ENCODE measurements around the gene DDX51. TPM values are rescaled to one million over a fixed set of nuclear protein-coding genes. Genes with fewer than 3 reads are reported as not detected.
"Not testable (repeated sequence)": the region's sequence is repeated elsewhere in the genome, so short reads cannot be mapped to it uniquely, and the experiment has no call there.

The DDX51 gene
- total RNA-seq, 1 donor from 2014 or later = 10.2 TPM

- Mint-ChIP-seq H3K27ac (ENCODE audit: unreplicated experiment) (peak overlapping the region; percentile 66), H3K36me3 (ENCODE audit: low read depth, unreplicated experiment) (peaks cover 4% of the 10 kb centered on the region), H3K9me3 (ENCODE audit: unreplicated experiment) (no peaks in the 10 kb centered on the region), H3K4me3 (ENCODE audit: unreplicated experiment) (no peak overlapping the region), H3K4me1 (ENCODE audit: low read depth, unreplicated experiment) (peaks cover 9% of the 10 kb centered on the region), H3K27me3 (ENCODE audit: low read depth, unreplicated experiment) (no peaks in the 10 kb centered on the region)
- peaks cover 10% of the 10 kb centered on the region for H3K79me2 ChIP-seq (ENCODE audit: insufficient read depth, low read length)
- H3K4me2 ChIP-seq (ENCODE audit: low read length) = no peak overlapping the region
- FAIRE-seq (no peak), DNase-seq (ENCODE audit: low read depth) (no peak)
- H3K4me1 ChIP-seq (ENCODE audit: insufficient read depth, low read length) = peaks cover 5% of the 10 kb centered on the region
- no peak overlapping the region for H3K27ac ChIP-seq (ENCODE audit: low read depth, low read length)
- peaks cover 9% of the 10 kb centered on the region for H4K20me1 ChIP-seq (ENCODE audit: insufficient read depth, low read length)
- peaks cover 5% of the 10 kb centered on the region for H3K36me3 ChIP-seq (ENCODE audit: insufficient read depth, low read length)
- no peak for TF ChIP-seq CTCF (IDR thresholded peaks at IDR 0.05; ENCODE audit: insufficient read depth, low read depth, low read length)
- TF ChIP-seq EZH2 (IDR thresholded peaks at IDR 0.05; ENCODE audit: insufficient read depth, low read length) = no peak
- no peak overlapping the region for H3K4me3 ChIP-seq (ENCODE audit: insufficient read depth, low read depth, low read length)
- peak overlapping the region; percentile 11 for H3K9ac ChIP-seq (ENCODE audit: low read length)
- no peaks in the 10 kb centered on the region for H3K9me3 ChIP-seq (ENCODE audit: insufficient read depth, low read depth, low read length)
- no peak overlapping the region for H2AFZ ChIP-seq (ENCODE audit: low read depth, low read length)
- H3K27me3 ChIP-seq (ENCODE audit: insufficient read depth, low read length) = no peaks in the 10 kb centered on the region
Measured at GRCh38 chr12:132137483-132138125, 6.5 kb downstream of the DDX51 start.

DNA sequence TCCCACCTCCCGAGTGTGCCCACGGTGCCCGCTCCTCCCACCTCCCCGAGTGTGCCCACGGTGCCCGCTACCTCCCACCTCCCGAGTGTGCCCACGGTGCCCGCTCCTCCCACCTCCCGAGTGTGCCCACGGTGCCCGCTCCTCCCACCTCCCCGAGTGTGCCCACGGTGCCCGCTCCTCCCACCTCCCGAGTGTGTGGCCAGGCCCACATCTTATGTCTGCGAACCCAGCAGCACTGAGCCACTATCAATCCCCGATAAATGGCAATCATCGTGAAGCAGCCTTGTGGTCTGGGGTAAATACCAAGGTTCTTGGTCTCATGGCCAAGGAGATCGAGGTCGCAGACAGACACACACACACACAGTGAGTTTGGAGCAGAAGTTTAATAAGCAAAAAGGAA is 7.9 kb downstream of the DDX51 start:
- H3K4me3 Mint-ChIP-seq (ENCODE audit: unreplicated experiment); H3K36me3 ChIP-seq (ENCODE audit: insufficient read depth, low read length); H4K20me1 ChIP-seq (ENCODE audit: insufficient read depth, low read length); H3K4me1 Mint-ChIP-seq (ENCODE audit: low read depth, unreplicated experiment); H3K4me3 ChIP-seq (ENCODE audit: insufficient read depth, low read depth, low read length); H3K4me2 ChIP-seq (ENCODE audit: low read length); H3K4me1 ChIP-seq (ENCODE audit: insufficient read depth, low read length); H3K27ac Mint-ChIP-seq (ENCODE audit: unreplicated experiment); H3K27ac ChIP-seq (ENCODE audit: low read depth, low read length); H3K27me3 ChIP-seq (ENCODE audit: insufficient read depth, low read length); FAIRE-seq; H3K9me3 ChIP-seq (ENCODE audit: insufficient read depth, low read depth, low read length); H3K9ac ChIP-seq (ENCODE audit: low read length); H3K9me3 Mint-ChIP-seq (ENCODE audit: unreplicated experiment); DNase-seq (ENCODE audit: low read depth); H3K79me2 ChIP-seq (ENCODE audit: insufficient read depth, low read length); H3K27me3 Mint-ChIP-seq (ENCODE audit: low read depth, unreplicated experiment); H2AFZ ChIP-seq (ENCODE audit: low read depth, low read length): not testable (repeated sequence)
- peaks cover 11% of the 10 kb centered on the region for H3K36me3 Mint-ChIP-seq (ENCODE audit: low read depth, unreplicated experiment)

DNA sequence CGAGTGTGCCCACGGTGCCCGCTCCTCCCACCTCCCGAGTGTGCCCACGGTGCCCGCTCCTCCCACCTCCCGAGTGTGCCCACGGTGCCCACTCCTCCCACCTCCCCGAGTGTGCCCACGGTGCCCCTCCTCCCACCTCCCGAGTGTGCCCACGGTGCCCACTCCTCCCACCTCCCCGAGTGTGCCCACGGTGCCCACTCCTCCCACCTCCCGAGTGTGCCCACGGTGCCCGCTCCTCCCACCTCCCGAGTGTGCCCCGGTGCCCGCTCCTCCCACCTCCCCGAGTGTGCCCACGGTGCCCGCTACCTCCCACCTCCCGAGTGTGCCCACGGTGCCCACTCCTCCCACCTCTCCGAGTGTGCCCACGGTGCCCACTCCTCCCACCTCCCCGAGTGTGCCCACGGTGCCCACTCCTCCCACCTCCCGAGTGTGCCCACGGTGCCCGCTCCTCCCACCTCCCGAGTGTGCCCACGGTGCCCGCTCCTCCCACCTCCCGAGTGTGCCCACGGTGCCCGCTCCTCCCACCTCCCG is 9.4 kb downstream of the DDX51 start:
- not testable (repeated sequence) for H2AFZ ChIP-seq (ENCODE audit: low read depth, low read length); H3K9me3 ChIP-seq (ENCODE audit: insufficient read depth, low read depth, low read length); FAIRE-seq; H3K4me3 Mint-ChIP-seq (ENCODE audit: unreplicated experiment); H3K27me3 Mint-ChIP-seq (ENCODE audit: low read depth, unreplicated experiment); DNase-seq (ENCODE audit: low read depth); H3K4me1 Mint-ChIP-seq (ENCODE audit: low read depth, unreplicated experiment); H4K20me1 ChIP-seq (ENCODE audit: insufficient read depth, low read length); H3K9ac ChIP-seq (ENCODE audit: low read length); H3K27ac Mint-ChIP-seq (ENCODE audit: unreplicated experiment); H3K4me1 ChIP-seq (ENCODE audit: insufficient read depth, low read length); H3K36me3 ChIP-seq (ENCODE audit: insufficient read depth, low read length); H3K9me3 Mint-ChIP-seq (ENCODE audit: unreplicated experiment); H3K79me2 ChIP-seq (ENCODE audit: insufficient read depth, low read length); H3K27me3 ChIP-seq (ENCODE audit: insufficient read depth, low read length); H3K27ac ChIP-seq (ENCODE audit: low read depth, low read length); H3K4me3 ChIP-seq (ENCODE audit: insufficient read depth, low read depth, low read length); H3K4me2 ChIP-seq (ENCODE audit: low read length)
- H3K36me3 Mint-ChIP-seq (ENCODE audit: low read depth, unreplicated experiment) = peaks cover 16% of the 10 kb centered on the region

All from astrocyte (in vitro differentiated cells and primary cell).